Retina (tissue), 1 donor: ENCODE results near the gene BAHCC1.
"Not testable (repeated sequence)": the region's sequence is repeated elsewhere in the genome, so short reads cannot be mapped to it uniquely, and the experiment has no call there.

Source experiments
- DNase-seq: peaks from one replicate; pipeline ENCODE4 v3.0.0-alpha.2; 2016

BAHCC1 gene

GRCh38 chr17:81394921-81395599 is at the start of gene BAHCC1:
Gene BAHCC1 (plus strand): TSS chr17:81395457. CDS start chr17:81399740, 4,283 bp downstream.
- peak; percentile 99 for DNase-seq

- DNase-seq, result peak; percentile 92
Measured at GRCh38 chr17:81346090-81346907, 49.0 kb upstream of the BAHCC1 start.

- DNase-seq, result no peak
Measured at GRCh38 chr17:81346908-81347349, 48.3 kb upstream of the BAHCC1 start.

GRCh38 chr17:81347437-81347836 is 47.8 kb upstream of the BAHCC1 start:
- peak; percentile 15 for DNase-seq

GRCh38 chr17:81348097-81349055 is 46.9 kb upstream of the BAHCC1 start:
- DNase-seq, result no peak

- peak; percentile 77 for DNase-seq
Measured at GRCh38 chr17:81349397-81350319, 45.6 kb upstream of the BAHCC1 start.

GRCh38 chr17:81350320-81350890 is 44.9 kb upstream of the BAHCC1 start:
- DNase-seq, result no peak

- DNase-seq, result not testable (repeated sequence)
Measured at GRCh38 chr17:81351329-81352052, 43.8 kb upstream of the BAHCC1 start.

- DNase-seq, result not testable (repeated sequence)
Measured at GRCh38 chr17:81352056-81352455, 43.2 kb upstream of the BAHCC1 start.

GRCh38 chr17:81354252-81354953 is 40.9 kb upstream of the BAHCC1 start:
- no peak for DNase-seq

GRCh38 chr17:81354954-81355347 is 40.3 kb upstream of the BAHCC1 start:
- DNase-seq, result peak; percentile 32

- DNase-seq, result no peak
Measured at GRCh38 chr17:81359218-81359617, 36.0 kb upstream of the BAHCC1 start.

GRCh38 chr17:81362001-81362400 is 33.3 kb upstream of the BAHCC1 start:
- DNase-seq, result not testable (repeated sequence)

- DNase-seq, result no peak
Measured at GRCh38 chr17:81364278-81365147, 30.7 kb upstream of the BAHCC1 start.

GRCh38 chr17:81365148-81365600 is 30.1 kb upstream of the BAHCC1 start:
- peak; percentile 83 for DNase-seq

GRCh38 chr17:81365601-81366585 is 29.4 kb upstream of the BAHCC1 start:
- DNase-seq, result peak; percentile 82

- DNase-seq, result no peak
Measured at GRCh38 chr17:81366648-81367047, 28.6 kb upstream of the BAHCC1 start.

- no peak for DNase-seq
Measured at GRCh38 chr17:81367171-81367570, 28.1 kb upstream of the BAHCC1 start.
